AG04450 (cell line): ENCODE data around the gene C1orf35. TPM values are rescaled to one million over a fixed set of nuclear protein-coding genes. Genes with fewer than 3 reads are reported as not detected.

Experiments
- CTCF ChIA-PET: fragments of 300-600, 350-600 bp; formaldehyde crosslinking; extraction: SDS; loops from one replicate; lab custom pipeline; 2022; ENCODE audit warnings: antibody characterized with exemption, inconsistent platforms; lab: Charles Lee
- POLR2A ChIA-PET: fragments of 350-600 bp; formaldehyde crosslinking; extraction: SDS; loops from one replicate; lab custom pipeline; 2021; ENCODE audit warnings: antibody characterized with exemption, inconsistent platforms; lab: Yijun Ruan, JAX
- DNase-seq: peaks from one replicate; pipeline ENCODE4 v3.0.0-alpha.2; 2011; ENCODE audit warnings: low read depth, low spot score
- H3K27ac ChIP-seq: one replicate; pipeline ENCODE4 v1.5.1; 2012; ENCODE audit warnings: low read depth, low read length, control low read depth
- H3K27me3 ChIP-seq: one replicate; pipeline ENCODE4 v1.6.0; 2012; ENCODE audit warnings: low read length; ENCODE audit not compliant: control insufficient read depth, insufficient read depth
- H3K4me3 ChIP-seq: 2 replicates; pipeline ENCODE4 v1.5.1; 2011; ENCODE audit warnings: mild to moderate bottlenecking, low read depth, low read length, control low read depth
- H3K9me3 ChIP-seq: 2 replicates; pipeline ENCODE4 v1.5.1; 2012; ENCODE audit warnings: low read length; ENCODE audit not compliant: control insufficient read depth, insufficient read depth
- polyA plus RNA-seq: library from polyadenylated mRNA; depleted of rRNA; stranded (reverse); fragments of >200 nt; gene quantifications from 2 replicates; pipeline ENCODE4 v1.2.3, GENCODE V29; 2011
- TF ChIP-seq, protein P1 (sequence below): IDR thresholded peaks from 2 replicates; pipeline ENCODE4 v1.5.1; 2011; ENCODE audit warnings: low read depth, low read length, control low read depth, inconsistent platforms

The C1orf35 gene
- polyA plus RNA-seq, 1 experiment = 3.6 TPM

DNA sequence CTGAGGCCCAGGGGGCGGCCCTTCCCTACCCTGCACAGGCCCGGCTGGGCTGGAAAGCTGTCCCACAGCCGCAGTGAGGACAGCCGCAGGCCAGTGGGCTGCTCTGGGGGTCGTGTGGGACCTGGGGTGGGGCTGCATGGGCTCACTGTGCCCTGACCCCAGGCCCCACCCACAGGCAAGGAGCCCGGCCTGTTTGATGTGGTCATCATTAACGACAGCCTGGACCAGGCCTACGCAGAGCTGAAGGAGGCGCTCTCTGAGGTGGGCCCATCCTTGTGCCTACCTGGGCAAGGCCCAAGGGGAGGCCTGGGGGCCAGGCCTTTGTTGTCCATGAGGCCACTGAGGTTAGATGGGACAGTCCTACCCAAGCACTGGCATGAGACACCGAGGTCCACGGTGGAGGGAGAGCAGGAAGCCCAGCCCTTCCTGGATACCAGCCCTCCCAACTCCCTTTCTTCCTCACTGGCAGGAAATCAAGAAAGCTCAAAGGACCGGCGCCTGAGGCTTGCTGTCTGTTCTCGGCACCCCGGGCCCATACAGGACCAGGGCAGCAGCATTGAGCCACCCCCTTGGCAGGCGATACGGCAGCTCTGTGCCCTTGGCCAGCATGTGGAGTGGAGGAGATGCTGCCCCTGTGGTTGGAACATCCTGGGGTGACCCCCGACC lies 45.2 kb upstream of the C1orf35 start:
- CTCF ChIA-PET = interaction anchor here (1.3 to 2.2 kb wide), 2 partner anchors 17 to 18 kb away, joined by 4 to 13 read pairs; partner anchors contain the start of gene IBA57

DNA sequence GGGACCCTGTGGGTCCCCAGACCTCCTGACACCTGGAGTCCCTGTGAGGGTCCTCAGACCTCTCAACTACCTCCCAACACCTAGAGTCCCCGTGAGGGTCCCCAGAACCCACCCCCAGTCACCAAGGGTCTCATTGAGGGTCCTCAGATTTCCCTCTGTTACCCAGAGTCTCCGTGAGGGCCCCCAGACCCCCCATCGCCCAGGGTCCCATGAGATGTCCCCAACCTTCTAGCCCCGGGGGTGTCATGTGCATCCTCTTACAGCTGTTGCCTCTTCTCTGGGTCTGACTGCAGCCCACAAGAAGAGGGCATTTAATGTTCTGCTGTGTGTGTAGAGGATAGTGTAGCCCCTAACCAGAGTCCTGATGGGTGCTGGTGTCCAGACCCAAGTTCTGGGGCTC lies 44.6 kb upstream of the C1orf35 start:
- TF ChIP-seq, protein P1, sequence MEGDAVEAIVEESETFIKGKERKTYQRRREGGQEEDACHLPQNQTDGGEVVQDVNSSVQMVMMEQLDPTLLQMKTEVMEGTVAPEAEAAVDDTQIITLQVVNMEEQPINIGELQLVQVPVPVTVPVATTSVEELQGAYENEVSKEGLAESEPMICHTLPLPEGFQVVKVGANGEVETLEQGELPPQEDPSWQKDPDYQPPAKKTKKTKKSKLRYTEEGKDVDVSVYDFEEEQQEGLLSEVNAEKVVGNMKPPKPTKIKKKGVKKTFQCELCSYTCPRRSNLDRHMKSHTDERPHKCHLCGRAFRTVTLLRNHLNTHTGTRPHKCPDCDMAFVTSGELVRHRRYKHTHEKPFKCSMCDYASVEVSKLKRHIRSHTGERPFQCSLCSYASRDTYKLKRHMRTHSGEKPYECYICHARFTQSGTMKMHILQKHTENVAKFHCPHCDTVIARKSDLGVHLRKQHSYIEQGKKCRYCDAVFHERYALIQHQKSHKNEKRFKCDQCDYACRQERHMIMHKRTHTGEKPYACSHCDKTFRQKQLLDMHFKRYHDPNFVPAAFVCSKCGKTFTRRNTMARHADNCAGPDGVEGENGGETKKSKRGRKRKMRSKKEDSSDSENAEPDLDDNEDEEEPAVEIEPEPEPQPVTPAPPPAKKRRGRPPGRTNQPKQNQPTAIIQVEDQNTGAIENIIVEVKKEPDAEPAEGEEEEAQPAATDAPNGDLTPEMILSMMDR = no peak
- ChIA-PET POLR2A (interaction anchor here (0.9 kb wide), 1 partner anchor 18 kb away, joined by 3 read pairs; the partner anchor contains the start of gene IBA57), CTCF (interaction anchor here (2.2 kb wide), 1 partner anchor 18 kb away, joined by 13 read pairs; the partner anchor contains the start of gene IBA57)
- H3K27ac ChIP-seq = no peak overlapping the region
- no peaks in the 10 kb centered on the region for H3K27me3 ChIP-seq
- no peaks in the 10 kb centered on the region; the same call in 1 of the 2 replicates for H3K9me3 ChIP-seq
- H3K4me3 ChIP-seq = no peak overlapping the region
- DNase-seq = no peak

More for the DNA sequence above, 45.2 kb upstream of the C1orf35 start:
- POLR2A ChIA-PET = interaction anchor here (0.9 kb wide), 1 partner anchor 17 kb away, joined by 3 read pairs; the partner anchor contains the start of gene IBA57
- H3K27me3 ChIP-seq = no peaks in the 10 kb centered on the region
- H3K4me3 ChIP-seq = no peak overlapping the region
- TF ChIP-seq, protein P1 = no peak
- H3K27ac ChIP-seq = no peak overlapping the region
- H3K9me3 ChIP-seq = no peaks in the 10 kb centered on the region; the same call in 1 of the 2 replicates
- DNase-seq = no peak

DNA sequence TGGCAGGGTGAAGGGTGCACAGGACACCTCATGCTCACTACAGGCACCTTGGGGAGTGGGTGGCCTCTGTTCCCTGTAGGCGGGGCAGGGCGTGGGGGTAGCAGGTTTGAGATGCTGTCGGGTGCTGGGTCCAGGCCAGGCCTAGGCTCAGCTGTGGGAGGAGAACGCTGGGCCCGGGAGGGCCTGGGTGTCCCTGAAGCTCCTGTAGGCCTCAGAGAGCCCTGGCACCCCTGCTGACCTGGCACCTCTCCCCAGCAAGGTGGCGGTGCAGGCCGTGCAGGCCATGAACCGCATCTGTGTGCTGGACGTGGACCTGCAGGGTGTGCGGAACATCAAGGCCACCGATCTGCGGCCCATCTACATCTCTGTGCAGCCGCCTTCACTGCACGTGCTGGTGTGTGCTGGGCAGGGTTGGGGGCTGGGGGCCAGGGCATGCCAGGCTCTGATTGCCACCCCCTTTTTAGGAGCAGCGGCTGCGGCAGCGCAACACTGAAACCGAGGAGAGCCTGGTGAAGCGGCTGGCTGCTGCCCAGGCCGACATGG lies 44.1 kb upstream of the C1orf35 start:
- H3K4me3 ChIP-seq = no peak overlapping the region
- H3K27ac ChIP-seq = no peak overlapping the region
- TF ChIP-seq, protein P1 = no peak
- ChIA-PET POLR2A (no interaction called here), CTCF (no interaction called here)
- no peaks in the 10 kb centered on the region; the same call in 1 of the 2 replicates for H3K9me3 ChIP-seq
- DNase-seq = no peak
- H3K27me3 ChIP-seq = no peaks in the 10 kb centered on the region

DNA sequence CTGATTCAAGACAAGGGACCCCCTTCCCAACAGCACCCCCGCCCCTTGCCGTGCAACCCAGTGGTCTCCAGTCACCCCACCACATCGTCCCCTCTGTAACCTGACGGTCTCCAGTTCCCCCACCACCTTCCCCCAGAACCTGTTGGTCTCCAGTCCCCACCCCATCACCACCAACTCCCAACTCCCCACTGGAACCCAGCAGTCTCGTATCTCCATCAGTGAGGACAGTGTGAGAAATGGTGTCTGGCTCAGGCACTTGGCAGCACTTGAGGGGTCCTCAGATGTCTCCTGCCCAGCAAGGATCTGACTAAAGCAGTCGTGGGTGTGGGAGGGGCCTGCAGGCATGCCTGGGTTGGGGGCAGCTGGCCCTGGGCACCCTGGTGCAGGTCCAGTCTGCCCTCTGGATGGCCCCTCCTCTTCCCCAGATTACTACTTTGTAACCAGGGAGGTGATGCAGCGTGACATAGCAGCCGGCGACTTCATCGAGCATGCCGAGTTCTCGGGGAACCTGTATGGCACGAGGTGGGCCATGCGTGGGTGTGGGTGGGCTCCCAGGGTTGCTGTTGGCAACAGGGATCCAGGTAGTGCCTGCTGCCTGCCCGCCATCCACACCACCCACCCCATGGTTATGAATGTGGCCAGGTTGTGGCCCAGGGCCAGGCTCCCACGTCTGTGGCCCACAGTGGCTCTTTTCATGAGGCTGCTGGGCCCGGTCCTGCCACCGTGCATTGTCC lies 43.5 kb upstream of the C1orf35 start:
- ChIA-PET CTCF (no interaction called here), POLR2A (no interaction called here)
- H3K9me3 ChIP-seq = no peaks in the 10 kb centered on the region; the same call in 1 of the 2 replicates

More for the DNA sequence above, 43.5 kb upstream of the C1orf35 start:
- no peak for DNase-seq
- Histone ChIP-seq H3K27me3 (no peaks in the 10 kb centered on the region), H3K27ac (no peak overlapping the region), H3K4me3 (no peak overlapping the region)
- TF ChIP-seq, protein P1 = no peak
